NCI-H2227 (cell line): ENCODE data around the gene EZH1.
"Not testable (repeated sequence)": the region's sequence is repeated elsewhere in the genome, so short reads cannot be mapped to it uniquely, and the experiment has no call there.

ENCODE experiments used
- DNase-seq: peaks from one replicate; lab custom pipeline; 2025; ENCODE audit not compliant: unreplicated experiment; lab: John Stamatoyannopoulos, UW

The EZH1 gene

GRCh38 chr17:42670789-42671657 is 73.8 kb downstream of the EZH1 start:
- DNase-seq = no peak

GRCh38 chr17:42669977-42670788 is 74.7 kb downstream of the EZH1 start:
- no peak for DNase-seq

GRCh38 chr17:42669705-42669976 is 75.2 kb downstream of the EZH1 start:
- no peak for DNase-seq

- DNase-seq = no peak
Measured at GRCh38 chr17:42667088-42667951, 77.5 kb downstream of the EZH1 start.

- DNase-seq = not testable (repeated sequence)
Measured at GRCh38 chr17:42666126-42666525, 78.7 kb downstream of the EZH1 start.

- DNase-seq = no peak
Measured at GRCh38 chr17:42665581-42666001, 79.2 kb downstream of the EZH1 start.

GRCh38 chr17:42660692-42661345 is 84.0 kb downstream of the EZH1 start:
- DNase-seq = no peak

- DNase-seq = not testable (repeated sequence)
Measured at GRCh38 chr17:42659932-42660274, 84.9 kb downstream of the EZH1 start.

- peak; percentile 99 for DNase-seq
Measured at GRCh38 chr17:42659079-42659931, 85.5 kb downstream of the EZH1 start, which contains the start of gene TUBG2. Gene TUBG2 (plus strand): TSS chr17:42659284. CDS start chr17:42659504, 220 bp downstream.

- no peak for DNase-seq
Measured at GRCh38 chr17:42657824-42658588, 86.8 kb downstream of the EZH1 start.

- no peak for DNase-seq
Measured at GRCh38 chr17:42655528-42655927, 89.3 kb downstream of the EZH1 start.

- peak; percentile 77 for DNase-seq
Measured at GRCh38 chr17:42653179-42654124, 91.4 kb downstream of the EZH1 start.

- DNase-seq = no peak
Measured at GRCh38 chr17:42651392-42651791, 93.4 kb downstream of the EZH1 start.
